ENCODE measurements around the gene IL1RN. TPM values are rescaled to one million over a fixed set of nuclear protein-coding genes. Genes with fewer than 3 reads are reported as not detected.

IL1RN gene
- polyA plus RNA-seq, 1 donor from 2014 or later, result not detected

DNA sequence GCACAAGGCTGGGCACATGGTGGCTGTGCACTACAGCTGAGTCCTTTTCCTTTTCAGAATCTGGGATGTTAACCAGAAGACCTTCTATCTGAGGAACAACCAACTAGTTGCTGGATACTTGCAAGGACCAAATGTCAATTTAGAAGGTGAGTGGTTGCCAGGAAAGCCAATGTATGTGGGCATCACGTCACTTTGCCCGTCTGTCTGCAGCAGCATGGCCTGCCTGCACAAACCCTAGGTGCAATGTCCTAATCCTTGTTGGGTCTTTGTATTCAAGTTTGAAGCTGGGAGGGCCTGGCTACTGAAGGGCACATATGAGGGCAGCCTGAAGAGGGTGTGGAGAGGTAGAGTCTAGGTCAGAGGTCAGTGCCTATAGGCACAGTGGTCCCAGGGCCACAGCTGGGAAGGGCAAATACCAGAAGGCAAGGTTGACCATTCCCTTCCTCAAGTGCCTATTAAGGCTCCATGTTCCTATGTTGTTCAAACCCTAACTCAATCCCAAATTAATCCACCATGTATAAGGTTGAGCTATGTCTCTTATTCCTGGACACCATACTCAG is 2.2 kb downstream of the IL1RN start:
- H3K4me3 Mint-ChIP-seq, result no peak overlapping the region
- no peaks in the 10 kb centered on the region for H3K9me3 Mint-ChIP-seq
- H3K36me3 Mint-ChIP-seq, result no peaks in the 10 kb centered on the region
- H3K27me3 Mint-ChIP-seq, result peaks cover 4% of the 10 kb centered on the region
- no peak overlapping the region for H3K27ac Mint-ChIP-seq
- peaks cover 0 to under 1% (median under 1%) of the 10 kb centered on the region in 3 donors for H3K4me1 Mint-ChIP-seq

GRCh38 chr2:113131352-113132185 is 4.2 kb downstream of the IL1RN start:
- Mint-ChIP-seq H3K4me1 (no peaks in the 10 kb centered on the region), H3K9me3 (no peaks in the 10 kb centered on the region), H3K36me3 (no peaks in the 10 kb centered on the region), H3K4me3 (no peak overlapping the region), H3K27me3 (peaks cover 2% of the 10 kb centered on the region), H3K27ac (no peak overlapping the region)

DNA sequence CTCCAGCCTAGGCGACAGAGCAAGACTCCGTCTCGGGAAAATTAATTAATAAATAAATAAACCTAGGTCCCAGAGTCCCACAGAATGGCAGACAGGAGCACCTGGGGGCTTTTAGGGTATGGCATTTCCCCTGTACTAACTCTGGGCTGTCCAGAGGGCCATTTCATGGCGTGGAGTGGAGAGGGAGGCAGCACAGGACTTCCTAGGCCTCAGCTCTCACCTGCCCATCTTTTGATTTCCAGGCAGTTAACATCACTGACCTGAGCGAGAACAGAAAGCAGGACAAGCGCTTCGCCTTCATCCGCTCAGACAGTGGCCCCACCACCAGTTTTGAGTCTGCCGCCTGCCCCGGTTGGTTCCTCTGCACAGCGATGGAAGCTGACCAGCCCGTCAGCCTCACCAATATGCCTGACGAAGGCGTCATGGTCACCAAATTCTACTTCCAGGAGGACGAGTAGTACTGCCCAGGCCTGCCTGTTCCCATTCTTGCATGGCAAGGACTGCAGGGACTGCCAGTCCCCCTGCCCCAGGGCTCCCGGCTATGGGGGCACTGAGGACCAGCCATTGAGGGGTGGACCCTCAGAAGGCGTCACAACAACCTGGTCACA is 5.1 kb downstream of the IL1RN start:
- peak overlapping the region in 1 of 3 donors; percentile 52 for H3K27ac Mint-ChIP-seq
- peaks cover 2 to 5% (median 3%) of the 10 kb centered on the region in 3 donors for H3K4me1 Mint-ChIP-seq
- no peak overlapping the region for H3K4me3 Mint-ChIP-seq
- peaks cover 2% of the 10 kb centered on the region for H3K27me3 Mint-ChIP-seq
- no peaks in the 10 kb centered on the region for H3K36me3 Mint-ChIP-seq
- no peaks in the 10 kb centered on the region for H3K9me3 Mint-ChIP-seq

- no peak overlapping the region for H3K4me3 Mint-ChIP-seq
- H3K9me3 Mint-ChIP-seq, result no peaks in the 10 kb centered on the region
- H3K27ac Mint-ChIP-seq, result peak overlapping the region in 1 of 3 donors; percentile 44
- H3K36me3 Mint-ChIP-seq, result no peaks in the 10 kb centered on the region
- H3K4me1 Mint-ChIP-seq, result peaks cover 9 to 12% (median 11%) of the 10 kb centered on the region in 3 donors
- peaks cover 2% of the 10 kb centered on the region for H3K27me3 Mint-ChIP-seq
Observed at GRCh38 chr2:113133704-113134598, 6.6 kb downstream of the IL1RN start.

GRCh38 chr2:113134717-113135116 is 7.3 kb downstream of the IL1RN start:
- H3K4me1 Mint-ChIP-seq, result peaks cover 9 to 15% (median 12%) of the 10 kb centered on the region in 3 donors
- no peaks in the 10 kb centered on the region for H3K9me3 Mint-ChIP-seq
- H3K36me3 Mint-ChIP-seq, result no peaks in the 10 kb centered on the region
- no peak overlapping the region for H3K27ac Mint-ChIP-seq
- no peak overlapping the region for H3K4me3 Mint-ChIP-seq
- H3K27me3 Mint-ChIP-seq, result peaks cover 2% of the 10 kb centered on the region

- Mint-ChIP-seq H3K4me3 (no peak overlapping the region), H3K9me3 (no peaks in the 10 kb centered on the region), H3K4me1 (peaks cover 9 to 15% (median 12%) of the 10 kb centered on the region in 3 donors), H3K27me3 (peaks cover 2% of the 10 kb centered on the region), H3K36me3 (no peaks in the 10 kb centered on the region), H3K27ac (no peak overlapping the region)
Observed at GRCh38 chr2:113135317-113135716, 7.9 kb downstream of the IL1RN start.

GRCh38 chr2:113136828-113137775 is 9.7 kb downstream of the IL1RN start:
- Mint-ChIP-seq H3K27ac (peak overlapping the region in 1 of 3 donors; percentile 6), H3K4me1 (peaks cover 9 to 15% (median 12%) of the 10 kb centered on the region in 3 donors)

DNA sequence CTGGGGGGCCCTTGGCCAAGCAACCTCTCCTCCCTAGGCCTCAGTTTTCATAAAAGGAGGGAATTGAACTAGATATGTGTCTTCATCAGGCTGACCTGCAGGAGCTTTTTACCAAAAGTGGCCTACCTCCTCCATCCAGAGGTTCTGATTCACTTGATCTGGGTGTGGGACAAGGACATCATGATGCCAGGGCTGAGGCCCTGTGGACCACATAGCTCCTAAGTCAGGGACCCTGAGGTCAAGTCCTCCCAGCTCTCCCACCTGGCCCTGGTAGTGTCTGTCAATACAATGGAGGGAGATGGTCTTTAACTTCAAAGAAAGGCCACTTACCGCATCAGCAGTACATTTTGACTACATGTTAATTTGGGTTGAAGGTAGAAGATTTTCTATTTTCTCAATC is 10.4 kb downstream of the IL1RN start:
- Mint-ChIP-seq H3K27me3 (peaks cover 2% of the 10 kb centered on the region), H3K4me3 (no peak overlapping the region), H3K9me3 (no peaks in the 10 kb centered on the region), H3K27ac (no peak overlapping the region), H3K4me1 (peaks cover 9 to 15% (median 12%) of the 10 kb centered on the region in 3 donors), H3K36me3 (no peaks in the 10 kb centered on the region)

More at GRCh38 chr2:113136828-113137775, 9.7 kb downstream of the IL1RN start:
- no peak overlapping the region for H3K4me3 Mint-ChIP-seq
- H3K27me3 Mint-ChIP-seq, result peaks cover 2% of the 10 kb centered on the region
- no peaks in the 10 kb centered on the region for H3K9me3 Mint-ChIP-seq
- no peaks in the 10 kb centered on the region for H3K36me3 Mint-ChIP-seq

- no peaks in the 10 kb centered on the region for H3K27me3 Mint-ChIP-seq
- no peaks in the 10 kb centered on the region for H3K9me3 Mint-ChIP-seq
- H3K4me1 Mint-ChIP-seq, result peaks cover 9 to 15% (median 12%) of the 10 kb centered on the region in 3 donors
- peak overlapping the region in 2 of 4 donors; percentile 56 to 65 for H3K4me3 Mint-ChIP-seq
- H3K36me3 Mint-ChIP-seq, result no peaks in the 10 kb centered on the region
- peak overlapping the region; percentile 36 to 72 (median 69) for H3K27ac Mint-ChIP-seq
Observed at GRCh38 chr2:113138428-113139322, 11.3 kb downstream of the IL1RN start.

GRCh38 chr2:113141451-113141850 is 14.1 kb downstream of the IL1RN start:
- H3K9me3 Mint-ChIP-seq, result peaks cover 0 to 5% (median 3%) of the 10 kb centered on the region in 3 donors
- peaks cover 2% of the 10 kb centered on the region for H3K36me3 Mint-ChIP-seq
- peaks cover 9 to 17% (median 15%) of the 10 kb centered on the region in 3 donors for H3K4me1 Mint-ChIP-seq
- H3K27ac Mint-ChIP-seq, result no peak overlapping the region
- no peak overlapping the region for H3K4me3 Mint-ChIP-seq
- no peaks in the 10 kb centered on the region for H3K27me3 Mint-ChIP-seq

- peaks cover 0 to 5% (median 3%) of the 10 kb centered on the region in 3 donors for H3K9me3 Mint-ChIP-seq
- H3K4me1 Mint-ChIP-seq, result peaks cover 7 to 13% (median 12%) of the 10 kb centered on the region in 3 donors
- no peak overlapping the region for H3K27ac Mint-ChIP-seq
- H3K27me3 Mint-ChIP-seq, result no peaks in the 10 kb centered on the region
- no peak overlapping the region for H3K4me3 Mint-ChIP-seq
- peaks cover 2% of the 10 kb centered on the region for H3K36me3 Mint-ChIP-seq
Observed at GRCh38 chr2:113142290-113142689, 14.9 kb downstream of the IL1RN start.

- peak overlapping the region in 1 of 3 donors; percentile 47 for H3K27ac Mint-ChIP-seq
- no peaks in the 10 kb centered on the region for H3K27me3 Mint-ChIP-seq
- peaks cover 0 to 5% (median 3%) of the 10 kb centered on the region in 3 donors for H3K9me3 Mint-ChIP-seq
- peaks cover 2% of the 10 kb centered on the region for H3K36me3 Mint-ChIP-seq
- H3K4me1 Mint-ChIP-seq, result peaks cover 9 to 12% (median 12%) of the 10 kb centered on the region in 3 donors
- no peak overlapping the region for H3K4me3 Mint-ChIP-seq
Observed at GRCh38 chr2:113144259-113144658, 16.9 kb downstream of the IL1RN start.

Data from IgD-negative memory B cell (primary cell).